Measurements from ENCODE around the gene ACIN1. TPM values are rescaled to one million over a fixed set of nuclear protein-coding genes. Genes with fewer than 3 reads are reported as not detected.

ACIN1 gene
- total and polyA plus RNA-seq, 2 of the 13 experiments (the other 11 are each of a cell fraction or from before 2014, with no cell fraction given) = 165 to 183 TPM

DNA sequence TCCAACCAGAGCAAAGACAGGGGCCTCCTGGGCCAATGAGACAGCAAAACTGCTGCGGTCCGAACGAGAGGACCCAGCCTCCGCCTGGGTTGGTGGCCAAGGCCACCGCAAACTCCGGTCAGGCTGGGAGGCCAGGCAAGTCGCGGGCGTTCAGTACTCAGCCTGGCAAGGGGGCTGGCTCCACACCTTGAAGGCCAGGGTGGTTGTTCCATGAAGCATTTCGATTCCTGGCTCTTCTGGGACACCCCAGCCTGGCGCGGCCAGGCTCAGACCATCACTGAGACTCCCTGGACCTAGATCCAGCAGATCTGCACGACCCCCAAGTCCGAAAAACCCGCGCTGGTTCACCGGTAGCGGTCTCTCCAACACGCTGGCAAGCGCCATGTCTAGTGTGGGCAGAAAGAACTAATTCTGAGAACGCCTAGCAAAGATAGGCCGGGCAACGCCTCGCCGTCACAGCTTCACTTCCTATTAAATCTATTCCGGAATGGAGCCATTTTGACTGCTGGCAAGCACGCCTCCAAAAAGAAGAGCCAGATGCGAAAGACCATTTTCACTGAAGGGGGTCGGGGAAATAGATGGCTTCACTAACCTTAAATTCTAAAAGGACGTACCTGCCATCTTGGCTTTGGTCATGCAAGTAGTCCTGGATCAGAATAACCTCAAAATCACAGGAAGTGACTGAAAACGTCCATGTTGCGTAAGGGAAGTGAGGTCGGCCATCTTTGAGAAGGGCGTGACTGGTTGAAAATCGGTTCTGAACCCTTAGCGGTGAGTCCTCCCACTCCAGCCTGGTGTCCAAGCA, 60.2 kb downstream of the ACIN1 start, which contains the start of gene PSMB5 (continued):
- TF ChIP-seq, protein P1, sequence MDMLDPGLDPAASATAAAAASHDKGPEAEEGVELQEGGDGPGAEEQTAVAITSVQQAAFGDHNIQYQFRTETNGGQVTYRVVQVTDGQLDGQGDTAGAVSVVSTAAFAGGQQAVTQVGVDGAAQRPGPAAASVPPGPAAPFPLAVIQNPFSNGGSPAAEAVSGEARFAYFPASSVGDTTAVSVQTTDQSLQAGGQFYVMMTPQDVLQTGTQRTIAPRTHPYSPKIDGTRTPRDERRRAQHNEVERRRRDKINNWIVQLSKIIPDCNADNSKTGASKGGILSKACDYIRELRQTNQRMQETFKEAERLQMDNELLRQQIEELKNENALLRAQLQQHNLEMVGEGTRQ (IDR thresholded peaks at IDR 0.05; ENCODE audit: low read depth, low read length) = peak; percentile 5; the same call in 1 of the 2 replicates
- TF ChIP-seq, protein P1 (CRISPR knock-in tag; IDR thresholded peaks at IDR 0.05; ENCODE audit: borderline replicate concordance) = no peak; the same call in 1 of the 2 replicates
- TF ChIP-seq SP140L (CRISPR knock-in tag; IDR thresholded peaks at IDR 0.05; ENCODE audit: borderline replicate concordance) = peak; percentile 78; the same call in 1 of the 2 replicates
- TF ChIP-seq, protein P2, sequence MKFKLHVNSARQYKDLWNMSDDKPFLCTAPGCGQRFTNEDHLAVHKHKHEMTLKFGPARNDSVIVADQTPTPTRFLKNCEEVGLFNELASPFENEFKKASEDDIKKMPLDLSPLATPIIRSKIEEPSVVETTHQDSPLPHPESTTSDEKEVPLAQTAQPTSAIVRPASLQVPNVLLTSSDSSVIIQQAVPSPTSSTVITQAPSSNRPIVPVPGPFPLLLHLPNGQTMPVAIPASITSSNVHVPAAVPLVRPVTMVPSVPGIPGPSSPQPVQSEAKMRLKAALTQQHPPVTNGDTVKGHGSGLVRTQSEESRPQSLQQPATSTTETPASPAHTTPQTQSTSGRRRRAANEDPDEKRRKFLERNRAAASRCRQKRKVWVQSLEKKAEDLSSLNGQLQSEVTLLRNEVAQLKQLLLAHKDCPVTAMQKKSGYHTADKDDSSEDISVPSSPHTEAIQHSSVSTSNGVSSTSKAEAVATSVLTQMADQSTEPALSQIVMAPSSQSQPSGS (CRISPR knock-in tag; IDR thresholded peaks at IDR 0.05) = peak; percentile 93
- TF ChIP-seq, protein P3, sequence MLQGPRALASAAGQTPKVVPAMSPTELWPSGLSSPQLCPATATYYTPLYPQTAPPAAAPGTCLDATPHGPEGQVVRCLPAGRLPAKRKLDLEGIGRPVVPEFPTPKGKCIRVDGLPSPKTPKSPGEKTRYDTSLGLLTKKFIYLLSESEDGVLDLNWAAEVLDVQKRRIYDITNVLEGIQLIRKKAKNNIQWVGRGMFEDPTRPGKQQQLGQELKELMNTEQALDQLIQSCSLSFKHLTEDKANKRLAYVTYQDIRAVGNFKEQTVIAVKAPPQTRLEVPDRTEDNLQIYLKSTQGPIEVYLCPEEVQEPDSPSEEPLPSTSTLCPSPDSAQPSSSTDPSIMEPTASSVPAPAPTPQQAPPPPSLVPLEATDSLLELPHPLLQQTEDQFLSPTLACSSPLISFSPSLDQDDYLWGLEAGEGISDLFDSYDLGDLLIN (CRISPR knock-in tag; IDR thresholded peaks at IDR 0.05; ENCODE audit: borderline replicate concordance) = peak; percentile 51; the same call in 1 of the 2 replicates
- TF ChIP-seq, protein P4, sequence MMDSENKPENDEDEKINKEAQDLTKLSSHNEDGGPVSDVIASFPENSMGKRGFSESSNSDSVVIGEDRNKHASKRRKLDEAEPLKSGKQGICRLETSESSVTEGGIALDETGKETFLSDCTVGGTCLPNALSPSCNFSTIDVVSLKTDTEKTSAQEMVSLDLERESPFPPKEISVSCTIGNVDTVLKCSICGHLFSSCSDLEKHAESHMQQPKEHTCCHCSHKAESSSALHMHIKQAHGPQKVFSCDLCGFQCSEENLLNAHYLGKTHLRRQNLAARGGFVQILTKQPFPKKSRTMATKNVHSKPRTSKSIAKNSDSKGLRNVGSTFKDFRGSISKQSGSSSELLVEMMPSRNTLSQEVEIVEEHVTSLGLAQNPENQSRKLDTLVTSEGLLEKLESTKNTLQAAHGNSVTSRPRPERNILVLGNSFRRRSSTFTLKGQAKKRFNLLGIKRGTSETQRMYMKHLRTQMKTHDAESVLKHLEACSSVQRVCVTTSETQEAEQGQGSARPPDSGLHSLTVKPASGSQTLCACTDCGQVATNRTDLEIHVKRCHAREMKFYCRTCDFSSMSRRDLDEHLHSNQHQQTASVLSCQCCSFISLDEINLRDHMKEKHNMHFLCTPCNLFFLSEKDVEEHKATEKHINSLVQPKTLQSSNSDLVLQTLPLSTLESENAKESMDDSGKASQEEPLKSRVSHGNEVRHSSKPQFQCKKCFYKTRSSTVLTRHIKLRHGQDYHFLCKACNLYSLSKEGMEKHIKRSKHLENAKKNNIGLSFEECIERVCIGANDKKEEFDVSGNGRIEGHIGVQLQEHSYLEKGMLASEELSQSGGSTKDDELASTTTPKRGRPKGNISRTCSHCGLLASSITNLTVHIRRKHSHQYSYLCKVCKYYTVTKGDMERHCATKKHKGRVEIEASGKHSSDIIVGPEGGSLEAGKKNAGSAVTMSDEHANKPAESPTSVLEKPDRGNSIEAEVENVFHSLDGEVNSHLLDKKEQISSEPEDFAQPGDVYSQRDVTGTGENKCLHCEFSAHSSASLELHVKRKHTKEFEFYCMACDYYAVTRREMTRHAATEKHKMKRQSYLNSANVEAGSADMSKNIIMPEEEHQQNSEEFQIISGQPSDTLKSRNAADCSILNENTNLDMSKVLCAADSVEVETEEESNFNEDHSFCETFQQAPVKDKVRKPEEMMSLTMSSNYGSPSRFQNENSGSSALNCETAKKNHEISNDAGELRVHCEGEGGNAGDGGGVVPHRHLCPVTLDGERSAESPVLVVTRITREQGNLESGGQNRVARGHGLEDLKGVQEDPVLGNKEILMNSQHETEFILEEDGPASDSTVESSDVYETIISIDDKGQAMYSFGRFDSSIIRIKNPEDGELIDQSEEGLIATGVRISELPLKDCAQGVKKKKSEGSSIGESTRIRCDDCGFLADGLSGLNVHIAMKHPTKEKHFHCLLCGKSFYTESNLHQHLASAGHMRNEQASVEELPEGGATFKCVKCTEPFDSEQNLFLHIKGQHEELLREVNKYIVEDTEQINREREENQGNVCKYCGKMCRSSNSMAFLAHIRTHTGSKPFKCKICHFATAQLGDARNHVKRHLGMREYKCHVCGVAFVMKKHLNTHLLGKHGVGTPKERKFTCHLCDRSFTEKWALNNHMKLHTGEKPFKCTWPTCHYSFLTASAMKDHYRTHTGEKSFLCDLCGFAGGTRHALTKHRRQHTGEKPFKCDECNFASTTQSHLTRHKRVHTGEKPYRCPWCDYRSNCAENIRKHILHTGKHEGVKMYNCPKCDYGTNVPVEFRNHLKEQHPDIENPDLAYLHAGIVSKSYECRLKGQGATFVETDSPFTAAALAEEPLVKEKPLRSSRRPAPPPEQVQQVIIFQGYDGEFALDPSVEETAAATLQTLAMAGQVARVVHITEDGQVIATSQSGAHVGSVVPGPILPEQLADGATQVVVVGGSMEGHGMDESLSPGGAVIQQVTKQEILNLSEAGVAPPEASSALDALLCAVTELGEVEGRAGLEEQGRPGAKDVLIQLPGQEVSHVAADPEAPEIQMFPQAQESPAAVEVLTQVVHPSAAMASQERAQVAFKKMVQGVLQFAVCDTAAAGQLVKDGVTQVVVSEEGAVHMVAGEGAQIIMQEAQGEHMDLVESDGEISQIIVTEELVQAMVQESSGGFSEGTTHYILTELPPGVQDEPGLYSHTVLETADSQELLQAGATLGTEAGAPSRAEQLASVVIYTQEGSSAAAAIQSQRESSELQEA (CRISPR knock-in tag; IDR thresholded peaks at IDR 0.05; ENCODE audit: not compliant biosample characterization) = peak; percentile 62
- TF ChIP-seq, protein P5, sequence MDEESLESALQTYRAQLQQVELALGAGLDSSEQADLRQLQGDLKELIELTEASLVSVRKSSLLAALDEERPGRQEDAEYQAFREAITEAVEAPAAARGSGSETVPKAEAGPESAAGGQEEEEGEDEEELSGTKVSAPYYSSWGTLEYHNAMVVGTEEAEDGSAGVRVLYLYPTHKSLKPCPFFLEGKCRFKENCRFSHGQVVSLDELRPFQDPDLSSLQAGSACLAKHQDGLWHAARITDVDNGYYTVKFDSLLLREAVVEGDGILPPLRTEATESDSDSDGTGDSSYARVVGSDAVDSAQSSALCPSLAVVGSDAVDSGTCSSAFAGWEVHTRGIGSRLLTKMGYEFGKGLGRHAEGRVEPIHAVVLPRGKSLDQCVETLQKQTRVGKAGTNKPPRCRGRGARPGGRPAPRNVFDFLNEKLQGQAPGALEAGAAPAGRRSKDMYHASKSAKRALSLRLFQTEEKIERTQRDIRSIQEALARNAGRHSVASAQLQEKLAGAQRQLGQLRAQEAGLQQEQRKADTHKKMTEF (CRISPR knock-in tag; IDR thresholded peaks at IDR 0.05) = peak; percentile 96
- TF ChIP-seq HIVEP1 (CRISPR knock-in tag; IDR thresholded peaks at IDR 0.05) = peak; percentile 98
- peak; percentile 79; the same call in 1 of the 2 replicates for TF ChIP-seq CBX5 (CRISPR knock-in tag; IDR thresholded peaks at IDR 0.05; ENCODE audit: borderline replicate concordance)

All from HepG2 (cell line).